Osteoblast (primary cell): ENCODE results near the gene APOM. TPM values are rescaled to one million over a fixed set of nuclear protein-coding genes. Genes with fewer than 3 reads are reported as not detected.

Experiments
- DNase-seq: peaks from one replicate; pipeline ENCODE4 v3.0.0; 2011; ENCODE audit warnings: low spot score, mixed read lengths; ENCODE audit not compliant: insufficient read length; ENCODE audit errors: missing footprints
- H2AFZ ChIP-seq: 2 replicates; pipeline ENCODE4 v1.6.0; 2011; ENCODE audit warnings: mild to moderate bottlenecking, low read length
- H3K27ac ChIP-seq: 2 replicates; pipeline ENCODE4 v1.5.1; 2011; ENCODE audit warnings: mild to moderate bottlenecking, low read depth, low read length, moderate library complexity
- H3K27me3 ChIP-seq: 2 replicates; pipeline ENCODE4 v1.6.0; 2012; ENCODE audit warnings: mild to moderate bottlenecking, control low read depth, inconsistent platforms, low read length, moderate library complexity; ENCODE audit not compliant: insufficient read depth
- H3K36me3 ChIP-seq: 2 replicates; pipeline ENCODE4 v1.5.1; 2011; ENCODE audit warnings: mild to moderate bottlenecking, low read length, control low read depth, moderate library complexity; ENCODE audit not compliant: insufficient read depth
- H3K4me1 ChIP-seq: 2 replicates; pipeline ENCODE4 v1.5.1; 2011; ENCODE audit warnings: mild to moderate bottlenecking, low read length, control low read depth, moderate library complexity; ENCODE audit not compliant: insufficient read depth
- H3K4me2 ChIP-seq: 2 replicates; pipeline ENCODE4 v1.6.0; 2011; ENCODE audit warnings: mild to moderate bottlenecking, low read length; ENCODE audit not compliant: insufficient read depth
- H3K4me3 ChIP-seq: fragments of 200-600 bp; sonication (generic); 3 replicates; pipeline ENCODE4 v1.5.1; 2012; ENCODE audit warnings: mild to moderate bottlenecking, low read length, inconsistent platforms; ENCODE audit not compliant: insufficient read depth
- H3K79me2 ChIP-seq: 2 replicates; pipeline ENCODE4 v1.6.0; 2012; ENCODE audit warnings: mild to moderate bottlenecking, low read length, control low read depth, inconsistent platforms; ENCODE audit not compliant: insufficient read depth
- H3K9me3 ChIP-seq: 2 replicates; pipeline ENCODE4 v1.5.1; 2011; ENCODE audit warnings: low read depth, low read length, control low read depth
- H4K20me1 ChIP-seq: 2 replicates; pipeline ENCODE4 v1.6.0; 2012; ENCODE audit warnings: mild to moderate bottlenecking, low read length, control low read depth; ENCODE audit not compliant: insufficient read depth
- total RNA-seq: library from RNA; depleted of rRNA; stranded (reverse); fragments of >200 nt; gene quantifications from 2 replicates; pipeline ENCODE4 v1.2.3, GENCODE V29; 2012
- TF ChIP-seq, protein P1 (sequence below): IDR thresholded peaks from 2 replicates; pipeline ENCODE4 v1.5.1; 2011; ENCODE audit warnings: mild to moderate bottlenecking, low read depth, low read length, moderate library complexity; ENCODE audit errors: extremely low read depth

The APOM gene
- total RNA-seq, 1 donor = 1.1 TPM

DNA sequence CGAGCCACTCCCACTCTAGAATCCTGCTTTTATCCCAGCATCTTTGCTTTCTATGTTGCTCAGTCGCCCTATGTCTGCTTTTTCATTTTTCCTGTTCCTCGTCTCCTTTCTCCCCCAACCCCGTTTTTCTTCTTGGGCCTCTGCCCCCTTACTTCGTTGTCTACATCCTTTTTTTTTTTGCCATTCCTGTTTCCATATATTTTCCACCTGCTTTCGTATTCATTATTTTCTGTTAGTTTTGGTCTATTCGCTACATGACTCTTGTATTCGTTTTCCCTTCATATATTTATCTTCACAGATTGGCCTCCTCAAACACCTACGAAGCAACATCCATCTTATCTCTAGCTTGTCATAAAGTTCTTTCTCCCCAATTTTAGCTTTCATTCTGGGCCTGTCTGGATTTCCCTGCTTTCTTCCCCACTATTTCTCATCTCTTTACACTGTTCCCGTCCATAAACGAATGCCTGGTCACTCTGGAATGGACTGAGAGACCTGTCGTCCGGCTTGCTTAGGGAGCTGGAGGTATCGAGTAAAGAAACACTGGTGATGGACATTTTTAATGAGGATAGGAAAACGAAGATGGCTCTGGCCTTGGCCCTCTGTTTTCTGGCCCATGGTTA is 34.3 kb upstream of the APOM start:
- peak overlapping the region; percentile 95 for H3K4me2 ChIP-seq
- H3K9me3 ChIP-seq = no peaks in the 10 kb centered on the region
- TF ChIP-seq, protein P1, sequence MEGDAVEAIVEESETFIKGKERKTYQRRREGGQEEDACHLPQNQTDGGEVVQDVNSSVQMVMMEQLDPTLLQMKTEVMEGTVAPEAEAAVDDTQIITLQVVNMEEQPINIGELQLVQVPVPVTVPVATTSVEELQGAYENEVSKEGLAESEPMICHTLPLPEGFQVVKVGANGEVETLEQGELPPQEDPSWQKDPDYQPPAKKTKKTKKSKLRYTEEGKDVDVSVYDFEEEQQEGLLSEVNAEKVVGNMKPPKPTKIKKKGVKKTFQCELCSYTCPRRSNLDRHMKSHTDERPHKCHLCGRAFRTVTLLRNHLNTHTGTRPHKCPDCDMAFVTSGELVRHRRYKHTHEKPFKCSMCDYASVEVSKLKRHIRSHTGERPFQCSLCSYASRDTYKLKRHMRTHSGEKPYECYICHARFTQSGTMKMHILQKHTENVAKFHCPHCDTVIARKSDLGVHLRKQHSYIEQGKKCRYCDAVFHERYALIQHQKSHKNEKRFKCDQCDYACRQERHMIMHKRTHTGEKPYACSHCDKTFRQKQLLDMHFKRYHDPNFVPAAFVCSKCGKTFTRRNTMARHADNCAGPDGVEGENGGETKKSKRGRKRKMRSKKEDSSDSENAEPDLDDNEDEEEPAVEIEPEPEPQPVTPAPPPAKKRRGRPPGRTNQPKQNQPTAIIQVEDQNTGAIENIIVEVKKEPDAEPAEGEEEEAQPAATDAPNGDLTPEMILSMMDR = no peak
- peak overlapping the region; percentile 70 for H2AFZ ChIP-seq
- H3K36me3 ChIP-seq = peaks cover 41% of the 10 kb centered on the region
- H4K20me1 ChIP-seq = peaks cover 43% of the 10 kb centered on the region
- H3K4me1 ChIP-seq = peaks cover 18% of the 10 kb centered on the region
- peak; percentile 34 for DNase-seq
- peak overlapping the region; percentile 91 for H3K27ac ChIP-seq
- no peaks in the 10 kb centered on the region for H3K27me3 ChIP-seq
- peaks cover 57% of the 10 kb centered on the region for H3K79me2 ChIP-seq
- peak overlapping the region; percentile 99 for H3K4me3 ChIP-seq

DNA sequence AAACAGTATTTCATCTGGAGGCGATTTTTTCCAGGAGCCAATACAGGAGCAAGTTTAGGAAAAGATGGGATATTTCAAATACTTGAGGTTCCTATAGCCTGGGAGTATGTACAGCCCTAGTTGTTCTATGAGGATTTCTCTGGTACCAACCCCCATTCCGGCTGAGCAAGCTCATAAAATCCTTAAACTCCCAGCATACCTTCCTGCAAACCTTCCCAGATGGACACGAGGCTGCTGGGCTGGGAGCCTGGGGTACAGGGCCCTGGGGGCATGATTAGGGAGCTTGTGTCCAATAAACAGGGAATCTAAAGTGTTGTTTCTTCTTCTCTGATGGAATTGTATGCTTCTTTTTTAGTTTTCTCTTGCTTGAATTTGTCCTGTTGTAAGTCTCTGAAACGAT is 33.7 kb upstream of the APOM start:
- peak overlapping the region; percentile 99 for H3K4me3 ChIP-seq
- H4K20me1 ChIP-seq = peaks cover 47% of the 10 kb centered on the region
- H3K79me2 ChIP-seq = peaks cover 63% of the 10 kb centered on the region
- no peaks in the 10 kb centered on the region for H3K27me3 ChIP-seq
- DNase-seq = peak; percentile 90
- peaks cover 18% of the 10 kb centered on the region for H3K4me1 ChIP-seq
- H3K27ac ChIP-seq = peak overlapping the region; percentile 91
- peaks cover 47% of the 10 kb centered on the region for H3K36me3 ChIP-seq
- H2AFZ ChIP-seq = no peak overlapping the region
- peak overlapping the region; percentile 95 for H3K4me2 ChIP-seq
- no peaks in the 10 kb centered on the region for H3K9me3 ChIP-seq
- TF ChIP-seq, protein P1 = no peak

DNA sequence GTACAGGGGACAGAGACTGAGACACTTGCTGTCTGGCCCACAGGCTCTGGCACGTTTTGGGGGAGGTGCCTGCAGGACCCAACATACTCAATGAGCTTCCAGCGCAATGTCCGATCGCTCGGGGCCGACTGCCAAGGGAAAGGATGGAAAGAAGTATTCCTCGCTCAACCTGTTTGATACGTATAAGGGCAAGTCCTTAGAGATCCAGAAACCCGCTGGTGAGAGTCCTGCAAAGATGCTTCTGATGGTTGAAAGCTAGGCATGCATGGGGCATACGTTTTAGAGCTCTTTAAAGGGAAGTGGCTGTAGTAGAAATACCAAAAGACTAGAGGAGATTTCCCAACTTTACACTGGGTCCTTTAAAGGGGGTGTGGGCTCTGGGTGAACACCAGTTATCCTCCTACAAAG is 33.0 kb upstream of the APOM start:
- Histone ChIP-seq H3K9me3 (no peaks in the 10 kb centered on the region), H2AFZ (no peak overlapping the region), H3K36me3 (peaks cover 54% of the 10 kb centered on the region), H4K20me1 (peaks cover 51% of the 10 kb centered on the region), H3K79me2 (peaks cover 70% of the 10 kb centered on the region), H3K4me1 (peaks cover 18% of the 10 kb centered on the region), H3K27ac (peak overlapping the region; percentile 91), H3K27me3 (no peaks in the 10 kb centered on the region), H3K4me3 (peak overlapping the region; percentile 99), H3K4me2 (peak overlapping the region; percentile 95)
- TF ChIP-seq, protein P1 = no peak
- peak; percentile 49 for DNase-seq

DNA sequence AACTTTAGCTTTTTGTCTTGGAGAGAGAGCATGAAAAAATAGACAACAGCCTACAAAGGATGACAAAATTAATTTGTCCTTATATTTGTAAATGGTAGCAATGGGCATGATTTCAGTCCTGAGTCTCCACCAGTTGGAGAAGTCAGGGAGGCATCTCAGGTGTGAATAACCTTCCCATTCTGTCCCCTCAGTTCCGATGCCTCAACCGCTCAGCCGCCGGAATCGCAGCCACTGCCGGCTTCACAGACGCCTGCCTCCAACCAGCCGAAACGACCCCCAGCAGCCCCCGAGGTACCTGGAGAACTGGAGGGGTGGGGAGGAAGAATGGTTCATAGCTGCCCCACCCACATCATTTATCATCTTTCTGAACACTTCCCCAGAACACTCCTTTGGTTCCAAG is 31.6 kb upstream of the APOM start:
- peaks cover 68% of the 10 kb centered on the region for H3K36me3 ChIP-seq
- TF ChIP-seq, protein P1 = no peak
- peaks cover 56% of the 10 kb centered on the region for H4K20me1 ChIP-seq

More for the DNA sequence above, 31.6 kb upstream of the APOM start:
- Histone ChIP-seq H3K4me3 (no peak overlapping the region), H3K9me3 (no peaks in the 10 kb centered on the region), H3K27me3 (no peaks in the 10 kb centered on the region), H3K4me1 (peaks cover 18% of the 10 kb centered on the region), H2AFZ (no peak overlapping the region), H3K27ac (no peak overlapping the region), H3K4me2 (no peak overlapping the region), H3K79me2 (peaks cover 81% of the 10 kb centered on the region)
- peak; percentile 67 for DNase-seq
